Activated CD4-positive, alpha-beta T cell treated with anti-CD3 and anti-CD28 coated beads for 36 hours (primary cell): ENCODE measurements around the gene AASS. TPM values are rescaled to one million over a fixed set of nuclear protein-coding genes. Genes with fewer than 3 reads are reported as not detected.
A peak's percentile ranks its signal among the peaks of the same experiment; 100 is the strongest.
"Not testable (repeated sequence)": the region's sequence is repeated elsewhere in the genome, so short reads cannot be mapped to it uniquely, and the experiment has no call there.

Source experiments
- ATAC-seq: fragments of 200-7000 bp; cut with Tn5 transposase; one replicate; pipeline ENCODE4 v1.10.0; 2021; ENCODE audit warnings: mild to moderate bottlenecking, moderate library complexity
- CTCF ChIA-PET: fragments of 350-600 bp; sonication (Branson Sonifier 250); formaldehyde crosslinking; loops from one replicate; lab custom pipeline; 2021; ENCODE audit warnings: antibody characterized with exemption; lab: Charles Lee
- POLR2A ChIA-PET: fragments of 350-600 bp; sonication (Branson Sonifier 250); formaldehyde crosslinking; loops from one replicate; lab custom pipeline; 2021; ENCODE audit warnings: antibody characterized with exemption, inconsistent platforms; lab: Charles Lee
- DNase-seq: peaks from one replicate; pipeline ENCODE4 v3.0.0-alpha.2; 2020
- H3K27ac Mint-ChIP-seq: one replicate; pipeline ENCODE4 v1.8.0; 2021; ENCODE audit warnings: mixed read lengths
- H3K27me3 Mint-ChIP-seq: one replicate; pipeline ENCODE4 v1.8.0; 2021; ENCODE audit warnings: mixed read lengths
- H3K36me3 Mint-ChIP-seq: one replicate; pipeline ENCODE4 v1.8.0; 2021; ENCODE audit warnings: low read depth, mixed read lengths
- H3K4me1 Mint-ChIP-seq: one replicate; pipeline ENCODE4 v1.8.0; 2021; ENCODE audit warnings: mixed read lengths
- H3K4me3 Mint-ChIP-seq: one replicate; pipeline ENCODE4 v1.8.0; 2021; ENCODE audit warnings: mild to moderate bottlenecking, moderate library complexity, mixed read lengths
- H3K9me3 Mint-ChIP-seq: one replicate; pipeline ENCODE4 v1.8.0; 2021; ENCODE audit warnings: low read depth, mixed read lengths
- intact Hi-C, 2 experiments: fragments of 100-400 bp; cut with DNase I in 1 of 2; cut with micrococcal nuclease in 1 of 2; formaldehyde crosslinking; loops; one replicate each; pipeline versions ENCODE4 v1.14.2 to v1.15.1; 2022 to 2024; cut with DNase I, micrococcal nuclease
- total RNA-seq, 2 experiments: library from RNA; stranded (reverse); gene quantifications; one replicate each; pipeline ENCODE4 v1.2.3, GENCODE V29; 2021

Gene AASS
- total RNA-seq, 2 experiments from 2014 or later: 2.1 TPM

GRCh38 chr7:122143376-122143750 lies 686 bp downstream of the AASS start:
- intact Hi-C loops: no loop called here

GRCh38 chr7:122140918-122141317 lies 3.1 kb downstream of the AASS start:
- ChIA-PET POLR2A (no interaction called here), CTCF (no interaction called here)
- intact Hi-C loops: no loop called here
- H3K36me3 Mint-ChIP-seq: no peaks in the 10 kb centered on the region
- no peak overlapping the region for H3K27ac Mint-ChIP-seq
- ATAC-seq: no peak
- peaks cover 36% of the 10 kb centered on the region for H3K27me3 Mint-ChIP-seq
- DNase-seq: no peak
- no peak overlapping the region for H3K4me3 Mint-ChIP-seq
- no peaks in the 10 kb centered on the region for H3K9me3 Mint-ChIP-seq
- H3K4me1 Mint-ChIP-seq: peaks cover 25% of the 10 kb centered on the region

More at GRCh38 chr7:122143376-122143750, 686 bp downstream of the AASS start:
- Mint-ChIP-seq H3K9me3 (no peaks in the 10 kb centered on the region), H3K4me3 (peak overlapping the region; percentile 89), H3K27ac (no peak overlapping the region), H3K4me1 (peaks cover 14% of the 10 kb centered on the region), H3K27me3 (peaks cover 36% of the 10 kb centered on the region), H3K36me3 (no peaks in the 10 kb centered on the region)
- no peak for ATAC-seq
- POLR2A ChIA-PET: no interaction called here
- CTCF ChIA-PET: interaction anchor here (1.2 kb wide), 1 partner anchor 22 kb away, joined by 5 read pairs; no protein-coding TSS in a partner anchor
- DNase-seq: peak; percentile 22

- Mint-ChIP-seq H3K36me3 (no peaks in the 10 kb centered on the region), H3K4me3 (peak overlapping the region; percentile 4), H3K4me1 (peaks cover 11% of the 10 kb centered on the region), H3K27me3 (peaks cover 14% of the 10 kb centered on the region), H3K27ac (no peak overlapping the region), H3K9me3 (no peaks in the 10 kb centered on the region)
- ChIA-PET POLR2A (no interaction called here), CTCF (interaction anchor here (0.6 kb wide), 1 partner anchor 197 kb away, joined by 3 read pairs; no protein-coding TSS in a partner anchor)
- ATAC-seq: no peak
- no peak for DNase-seq
- intact Hi-C loops: no loop called here
These were observed 6.6 kb downstream of the AASS start for GRCh38 chr7:122137251-122138077.

- POLR2A ChIA-PET: no interaction called here
- Mint-ChIP-seq H3K27me3 (peaks cover 13% of the 10 kb centered on the region), H3K27ac (no peak overlapping the region), H3K4me3 (no peak overlapping the region), H3K36me3 (no peaks in the 10 kb centered on the region), H3K9me3 (no peaks in the 10 kb centered on the region), H3K4me1 (peaks cover 11% of the 10 kb centered on the region)
- intact Hi-C loops: no loop called here
- ATAC-seq (no peak), DNase-seq (no peak)
- CTCF ChIA-PET: no interaction called here
These were observed 7.3 kb downstream of the AASS start for GRCh38 chr7:122136639-122137245.

- intact Hi-C loops: no loop called here
- Mint-ChIP-seq H3K4me3 (no peak overlapping the region), H3K36me3 (no peaks in the 10 kb centered on the region), H3K4me1 (peaks cover 11% of the 10 kb centered on the region), H3K27me3 (peaks cover 7% of the 10 kb centered on the region), H3K9me3 (no peaks in the 10 kb centered on the region), H3K27ac (no peak overlapping the region)
- ATAC-seq (no peak), DNase-seq (no peak)
- ChIA-PET CTCF (no interaction called here), POLR2A (no interaction called here)
These were observed 8.0 kb downstream of the AASS start for GRCh38 chr7:122136078-122136477.

- intact Hi-C loops: no loop called here
- DNase-seq (no peak), ATAC-seq (no peak)
- CTCF ChIA-PET: no interaction called here
- POLR2A ChIA-PET: no interaction called here
- Mint-ChIP-seq H3K4me3 (no peak overlapping the region), H3K27me3 (peaks cover 7% of the 10 kb centered on the region), H3K9me3 (no peaks in the 10 kb centered on the region), H3K36me3 (no peaks in the 10 kb centered on the region), H3K27ac (no peak overlapping the region), H3K4me1 (peaks cover 11% of the 10 kb centered on the region)
These were observed 8.8 kb downstream of the AASS start for GRCh38 chr7:122135275-122135674.

- DNase-seq, H3K27me3 Mint-ChIP-seq, H3K4me3 Mint-ChIP-seq, intact Hi-C loops, H3K9me3 Mint-ChIP-seq, POLR2A ChIA-PET, H3K27ac Mint-ChIP-seq, H3K36me3 Mint-ChIP-seq, ATAC-seq, CTCF ChIA-PET: not testable (repeated sequence)
- H3K4me1 Mint-ChIP-seq: peaks cover 11% of the 10 kb centered on the region
These were observed 9.3 kb downstream of the AASS start for GRCh38 chr7:122134793-122135192.

GRCh38 chr7:122133477-122133876 lies 10.6 kb downstream of the AASS start:
- intact Hi-C loops: no loop called here
- no peak overlapping the region for H3K4me3 Mint-ChIP-seq
- CTCF ChIA-PET: no interaction called here

GRCh38 chr7:122132341-122132740 lies 11.7 kb downstream of the AASS start:
- Mint-ChIP-seq H3K27ac (no peak overlapping the region), H3K4me3 (no peak overlapping the region), H3K27me3 (peaks cover 2% of the 10 kb centered on the region), H3K4me1 (peaks cover 6% of the 10 kb centered on the region), H3K9me3 (no peaks in the 10 kb centered on the region), H3K36me3 (no peaks in the 10 kb centered on the region)
- intact Hi-C loops: no loop called here
- ChIA-PET POLR2A (no interaction called here), CTCF (interaction anchor here (0.6 kb wide), 1 partner anchor 932 kb away, joined by 3 read pairs; no protein-coding TSS in a partner anchor)
- ATAC-seq (no peak), DNase-seq (no peak)

More at GRCh38 chr7:122133477-122133876, 10.6 kb downstream of the AASS start:
- POLR2A ChIA-PET: no interaction called here
- H3K9me3 Mint-ChIP-seq: no peaks in the 10 kb centered on the region
- H3K4me1 Mint-ChIP-seq: peaks cover 11% of the 10 kb centered on the region
- no peak for DNase-seq
- no peaks in the 10 kb centered on the region for H3K36me3 Mint-ChIP-seq
- no peak for ATAC-seq
- peaks cover 6% of the 10 kb centered on the region for H3K27me3 Mint-ChIP-seq
- no peak overlapping the region for H3K27ac Mint-ChIP-seq

- no peaks in the 10 kb centered on the region for H3K36me3 Mint-ChIP-seq
- CTCF ChIA-PET: no interaction called here
- no peak overlapping the region for H3K27ac Mint-ChIP-seq
- intact Hi-C loops: no loop called here
- DNase-seq: no peak
- ATAC-seq: no peak
- H3K4me3 Mint-ChIP-seq: no peak overlapping the region
- peaks cover 2% of the 10 kb centered on the region for H3K27me3 Mint-ChIP-seq
- no peaks in the 10 kb centered on the region for H3K4me1 Mint-ChIP-seq
- peaks cover 2% of the 10 kb centered on the region for H3K9me3 Mint-ChIP-seq
- POLR2A ChIA-PET: no interaction called here
These were observed 20.3 kb downstream of the AASS start for GRCh38 chr7:122123746-122124145.

- CTCF ChIA-PET: no interaction called here
- Mint-ChIP-seq H3K27me3 (no peaks in the 10 kb centered on the region), H3K4me1 (no peaks in the 10 kb centered on the region), H3K4me3 (no peak overlapping the region), H3K36me3 (no peaks in the 10 kb centered on the region), H3K27ac (no peak overlapping the region), H3K9me3 (peaks cover 2% of the 10 kb centered on the region)
- ATAC-seq (no peak), DNase-seq (no peak)
- POLR2A ChIA-PET: no interaction called here
- intact Hi-C loops: no loop called here
These were observed 25.3 kb downstream of the AASS start for GRCh38 chr7:122118757-122119156.

- ChIA-PET POLR2A (no interaction called here), CTCF (interaction anchor here (0.7 to 1.0 kb wide), 2 partner anchors 10 to 135 kb away, joined by 3 to 4 read pairs; no protein-coding TSS in a partner anchor)
- Mint-ChIP-seq H3K27ac (no peak overlapping the region), H3K9me3 (peaks cover 22% of the 10 kb centered on the region), H3K4me1 (no peaks in the 10 kb centered on the region), H3K27me3 (no peaks in the 10 kb centered on the region), H3K36me3 (peaks cover 5% of the 10 kb centered on the region), H3K4me3 (no peak overlapping the region)
- ATAC-seq (no peak), DNase-seq (no peak)
- intact Hi-C loops: no loop called here
These were observed 41.0 kb downstream of the AASS start for GRCh38 chr7:122103064-122103463.
